HepG2 (cell line): ENCODE results near the gene FAM167B. TPM values are rescaled to one million over a fixed set of nuclear protein-coding genes. Genes with fewer than 3 reads are reported as not detected.
A peak's percentile ranks its signal among the peaks of the same experiment; 100 is the strongest.

Source experiments
- ARNT2 ChIP-seq: sonication (generic); formaldehyde crosslinking; IDR thresholded peaks from 2 replicates; pipeline ENCODE4 v1.8.0; 2022; ENCODE audit warnings: mild to moderate bottlenecking, low read depth, missing genetic modification reagents, moderate library complexity
- CENPT ChIP-seq: sonication (generic); formaldehyde crosslinking; IDR thresholded peaks from 2 replicates; pipeline ENCODE4 v1.8.0; 2022; ENCODE audit warnings: low read depth, mild to moderate bottlenecking, moderate library complexity, missing genetic modification reagents
- CENPX ChIP-seq: sonication (generic); formaldehyde crosslinking; IDR thresholded peaks from 2 replicates; pipeline ENCODE4 v1.9.0; 2021; ENCODE audit warnings: mild to moderate bottlenecking, missing genetic modification reagents, moderate library complexity
- FOXM1 ChIP-seq: sonication (generic); formaldehyde crosslinking; IDR thresholded peaks from 2 replicates; pipeline ENCODE4 v1.5.0; 2020; ENCODE audit warnings: missing genetic modification reagents
- FOXP1 ChIP-seq, 2 experiments: fragments of 450-650 bp in 1 of 2; IDR thresholded peaks; 2 replicates each; pipeline ENCODE4 v1.6.1; 2017 to 2018; ENCODE audit warnings: antibody characterized with exemption in 1 of 2
- HNF4G ChIP-seq, 2 experiments: sonication (generic) in 1 of 2; formaldehyde crosslinking in 1 of 2; IDR thresholded peaks; 2 replicates each; pipeline versions ENCODE4 v1.4.0 to v1.6.1; 2011 to 2020; ENCODE audit warnings: borderline replicate concordance in 2 of 2, low read depth in 2 of 2, mild to moderate bottlenecking in 2 of 2, low read length in 1 of 2, missing genetic modification reagents in 1 of 2, moderate library complexity in 1 of 2
- HNRNPK ChIP-seq: fragments of 200-400 bp; formaldehyde crosslinking; IDR thresholded peaks from 2 replicates; pipeline ENCODE4 v1.6.1; 2018; ENCODE audit warnings: low read length, low read depth, moderate library complexity, mild to moderate bottlenecking; ENCODE audit not compliant: poor library complexity, severe bottlenecking
- NCOA2 ChIP-seq: sonication (generic); formaldehyde crosslinking; IDR thresholded peaks from 2 replicates; pipeline ENCODE4 v1.8.0; 2022; ENCODE audit warnings: inconsistent platforms
- NFKB2 ChIP-seq: sonication (generic); formaldehyde crosslinking; IDR thresholded peaks from 2 replicates; pipeline ENCODE4 v1.4.0; 2020; ENCODE audit warnings: missing genetic modification reagents, borderline replicate concordance
- SP140L ChIP-seq: sonication (generic); formaldehyde crosslinking; IDR thresholded peaks from 2 replicates; pipeline ENCODE4 v1.4.0; 2020; ENCODE audit warnings: missing genetic modification reagents, borderline replicate concordance
- SRF ChIP-seq: IDR thresholded peaks from 2 replicates; pipeline ENCODE4 v1.6.1; 2011; ENCODE audit warnings: mild to moderate bottlenecking, low read depth, low read length, moderate library complexity
- TEAD2 ChIP-seq: sonication (generic); formaldehyde crosslinking; IDR thresholded peaks from 2 replicates; pipeline ENCODE4 v1.9.0; 2021; ENCODE audit warnings: missing genetic modification reagents
- TRIM24 ChIP-seq: sonication (generic); formaldehyde crosslinking; IDR thresholded peaks from 2 replicates; pipeline ENCODE4 v1.8.0; 2022; ENCODE audit warnings: mild to moderate bottlenecking, missing genetic modification reagents
- ZKSCAN5 ChIP-seq: sonication (generic); formaldehyde crosslinking; IDR thresholded peaks from 2 replicates; pipeline ENCODE4 v1.5.1; 2020; ENCODE audit warnings: mild to moderate bottlenecking, missing genetic modification reagents
- ZNF3 ChIP-seq: IDR thresholded peaks from 2 replicates; pipeline ENCODE4 v1.7.0; 2017; ENCODE audit warnings: inconsistent platforms
- ZNF501 ChIP-seq: sonication (generic); formaldehyde crosslinking; IDR thresholded peaks from 2 replicates; pipeline ENCODE4 v1.5.1; 2020; ENCODE audit warnings: mild to moderate bottlenecking, moderate library complexity, missing genetic modification reagents
- ZNF615 ChIP-seq: sonication (generic); formaldehyde crosslinking; IDR thresholded peaks from 2 replicates; pipeline ENCODE4 v1.5.0; 2020; ENCODE audit warnings: mild to moderate bottlenecking, missing genetic modification reagents, borderline replicate concordance
- ZNF652 ChIP-seq: IDR thresholded peaks from 2 replicates; pipeline ENCODE4 v1.6.1; 2016; ENCODE audit warnings: low read depth, borderline replicate concordance
- ZNF878 ChIP-seq: sonication (generic); formaldehyde crosslinking; IDR thresholded peaks from 2 replicates; pipeline ENCODE4 v1.8.1; 2023; ENCODE audit warnings: mild to moderate bottlenecking, missing genetic modification reagents, moderate library complexity
- ZNF891 ChIP-seq: sonication (generic); formaldehyde crosslinking; IDR thresholded peaks from 2 replicates; pipeline ENCODE4 v1.5.0; 2020; ENCODE audit warnings: mild to moderate bottlenecking, missing genetic modification reagents
- ZSCAN25 ChIP-seq: sonication (generic); formaldehyde crosslinking; IDR thresholded peaks from 2 replicates; pipeline ENCODE4 v1.8.0; 2022; ENCODE audit warnings: mild to moderate bottlenecking, missing genetic modification reagents
- polyA plus RNA-seq, 8 experiments: library from polyadenylated mRNA; depleted of rRNA in 3 of 8; stranded (reverse) in 7 of 8; unstranded in 1 of 8; fragments of >200 nt; fragmentation: Illumina TruSeq in 4 of 8; extraction: Trizol in 4 of 8; gene quantifications; 2 replicates each; pipeline versions ENCODE4 v1.2.1 to v1.2.3, GENCODE V29; 2011 to 2016; ENCODE audit warnings: low read depth in 4 of 8, missing spikeins in 1 of 8, mixed read lengths in 1 of 8; ENCODE audit not compliant: insufficient read depth in 1 of 8
- total RNA-seq, 5 experiments: library from RNA; depleted of rRNA; stranded (reverse); fragments of >200 nt; fragmentation: Illumina TruSeq; extraction: Trizol; gene quantifications; 2 replicates each; pipeline ENCODE4 v1.2.3, GENCODE V29; 2016; ENCODE audit warnings: low read depth in 1 of 5
- TF ChIP-seq, protein P1 (sequence below): sonication (generic); formaldehyde crosslinking; IDR thresholded peaks from 2 replicates; pipeline ENCODE4 v1.8.0; 2022; ENCODE audit warnings: mild to moderate bottlenecking, missing genetic modification reagents
- TF ChIP-seq, protein P2 (sequence below): sonication (generic); formaldehyde crosslinking; IDR thresholded peaks from 2 replicates; pipeline ENCODE4 v1.5.0; 2020; ENCODE audit warnings: missing genetic modification reagents
- TF ChIP-seq, protein P3 (sequence below): sonication (generic); formaldehyde crosslinking; IDR thresholded peaks from 2 replicates; pipeline ENCODE4 v1.5.0; 2020; ENCODE audit warnings: missing genetic modification reagents
- TF ChIP-seq, protein P4 (sequence below): sonication (generic); formaldehyde crosslinking; IDR thresholded peaks from 2 replicates; pipeline ENCODE4 v1.9.0; 2021; ENCODE audit warnings: missing genetic modification reagents, borderline replicate concordance

FAM167B gene
- total and polyA plus RNA-seq, 2 of the 13 experiments (the other 11 are each of a cell fraction or from before 2014, with no cell fraction given), result 0.15 to 0.70 TPM

DNA sequence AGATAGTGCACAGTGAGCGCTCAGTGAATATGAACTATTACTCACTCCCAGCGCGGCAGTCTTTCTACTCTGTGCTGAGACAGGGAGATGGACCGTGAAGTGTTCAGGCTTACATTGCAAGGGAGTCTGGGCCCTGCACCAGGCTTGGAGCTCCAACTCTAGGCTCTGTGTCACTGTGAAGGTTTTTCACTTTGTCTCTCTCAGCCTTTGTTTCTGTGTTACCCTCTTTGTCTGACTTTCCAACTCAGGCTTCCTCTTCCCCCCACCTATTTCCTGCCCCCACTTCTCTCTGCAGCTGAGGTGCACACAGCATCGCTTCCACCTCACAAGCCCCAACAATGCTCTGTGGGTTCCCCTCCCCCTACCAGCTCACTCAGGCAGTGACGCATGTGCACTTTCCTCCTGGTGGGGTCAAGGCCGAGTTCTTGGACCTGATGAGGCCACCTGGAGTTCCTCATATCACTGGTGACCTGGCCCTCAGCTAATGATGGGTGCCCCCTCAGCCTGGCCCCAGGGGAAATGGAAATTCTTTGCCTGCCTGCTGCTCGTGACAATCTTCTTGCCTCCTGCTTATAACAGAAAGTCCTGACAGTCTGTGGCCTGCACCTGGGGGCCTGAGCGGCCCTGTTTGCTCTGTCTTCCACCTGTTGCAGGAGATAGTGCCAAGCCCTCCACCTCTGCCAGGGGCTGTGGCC is 3.0 kb downstream of the FAM167B start (continued):
- peak; percentile 62; the same call in 1 of the 2 replicates for TF ChIP-seq ZKSCAN5 (CRISPR knock-in tag)
- TF ChIP-seq ZNF3 (CRISPR knock-in tag), result no peak
- TF ChIP-seq ZNF501 (CRISPR knock-in tag), result no peak; the same call in 1 of the 2 replicates
- TF ChIP-seq NCOA2 (CRISPR knock-in tag), result peak; percentile 88
- TF ChIP-seq ARNT2 (CRISPR knock-in tag), result no peak
- TF ChIP-seq ZSCAN25 (CRISPR knock-in tag), result peak; percentile 62; the same call in 1 of the 2 replicates
- no peak for TF ChIP-seq SP140L (CRISPR knock-in tag)
- TF ChIP-seq FOXP1 (IDR thresholded peaks at IDR 0.05), result no peak
- peak; percentile 72 for TF ChIP-seq FOXP1 (CRISPR knock-in tag; IDR thresholded peaks at IDR 0.05)
- 0 out of 2 replicates have a peak, but pooled peaks have one; percentile 9 for TF ChIP-seq TRIM24 (CRISPR knock-in tag)
- TF ChIP-seq ZNF615 (CRISPR knock-in tag), result no peak
- TF ChIP-seq, protein P1, sequence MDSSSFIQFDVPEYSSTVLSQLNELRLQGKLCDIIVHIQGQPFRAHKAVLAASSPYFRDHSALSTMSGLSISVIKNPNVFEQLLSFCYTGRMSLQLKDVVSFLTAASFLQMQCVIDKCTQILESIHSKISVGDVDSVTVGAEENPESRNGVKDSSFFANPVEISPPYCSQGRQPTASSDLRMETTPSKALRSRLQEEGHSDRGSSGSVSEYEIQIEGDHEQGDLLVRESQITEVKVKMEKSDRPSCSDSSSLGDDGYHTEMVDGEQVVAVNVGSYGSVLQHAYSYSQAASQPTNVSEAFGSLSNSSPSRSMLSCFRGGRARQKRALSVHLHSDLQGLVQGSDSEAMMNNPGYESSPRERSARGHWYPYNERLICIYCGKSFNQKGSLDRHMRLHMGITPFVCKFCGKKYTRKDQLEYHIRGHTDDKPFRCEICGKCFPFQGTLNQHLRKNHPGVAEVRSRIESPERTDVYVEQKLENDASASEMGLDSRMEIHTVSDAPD (CRISPR knock-in tag), result peak; percentile 65; the same call in 1 of the 2 replicates
- no peak for TF ChIP-seq FOXM1 (CRISPR knock-in tag)
- TF ChIP-seq NFKB2 (CRISPR knock-in tag), result peak; percentile 76; the same call in 1 of the 2 replicates
- peak; percentile 43; the same call in 1 of the 2 replicates for TF ChIP-seq ZNF652
- TF ChIP-seq, protein P2, sequence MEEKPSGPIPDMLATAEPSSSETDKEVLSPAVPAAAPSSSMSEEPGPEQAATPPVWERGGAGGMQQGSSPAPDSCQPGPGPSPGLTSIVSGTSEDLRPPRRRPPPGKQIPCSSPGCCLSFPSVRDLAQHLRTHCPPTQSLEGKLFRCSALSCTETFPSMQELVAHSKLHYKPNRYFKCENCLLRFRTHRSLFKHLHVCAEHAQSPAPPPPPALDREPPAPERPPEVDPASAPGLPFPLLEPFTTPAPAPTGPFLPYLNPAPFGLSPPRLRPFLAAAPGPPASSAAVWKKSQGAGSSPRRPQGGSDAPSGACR (CRISPR knock-in tag), result peak; percentile 81; the same call in 1 of the 2 replicates
- no peak for TF ChIP-seq ZNF891
- TF ChIP-seq, protein P3, sequence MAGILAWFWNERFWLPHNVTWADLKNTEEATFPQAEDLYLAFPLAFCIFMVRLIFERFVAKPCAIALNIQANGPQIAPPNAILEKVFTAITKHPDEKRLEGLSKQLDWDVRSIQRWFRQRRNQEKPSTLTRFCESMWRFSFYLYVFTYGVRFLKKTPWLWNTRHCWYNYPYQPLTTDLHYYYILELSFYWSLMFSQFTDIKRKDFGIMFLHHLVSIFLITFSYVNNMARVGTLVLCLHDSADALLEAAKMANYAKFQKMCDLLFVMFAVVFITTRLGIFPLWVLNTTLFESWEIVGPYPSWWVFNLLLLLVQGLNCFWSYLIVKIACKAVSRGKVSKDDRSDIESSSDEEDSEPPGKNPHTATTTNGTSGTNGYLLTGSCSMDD (CRISPR knock-in tag), result no peak
- TF ChIP-seq, protein P4, sequence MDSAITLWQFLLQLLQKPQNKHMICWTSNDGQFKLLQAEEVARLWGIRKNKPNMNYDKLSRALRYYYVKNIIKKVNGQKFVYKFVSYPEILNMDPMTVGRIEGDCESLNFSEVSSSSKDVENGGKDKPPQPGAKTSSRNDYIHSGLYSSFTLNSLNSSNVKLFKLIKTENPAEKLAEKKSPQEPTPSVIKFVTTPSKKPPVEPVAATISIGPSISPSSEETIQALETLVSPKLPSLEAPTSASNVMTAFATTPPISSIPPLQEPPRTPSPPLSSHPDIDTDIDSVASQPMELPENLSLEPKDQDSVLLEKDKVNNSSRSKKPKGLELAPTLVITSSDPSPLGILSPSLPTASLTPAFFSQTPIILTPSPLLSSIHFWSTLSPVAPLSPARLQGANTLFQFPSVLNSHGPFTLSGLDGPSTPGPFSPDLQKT (CRISPR knock-in tag), result no peak
- TF ChIP-seq SRF, result no peak
- TF ChIP-seq CENPX (CRISPR knock-in tag), result no peak
- peak; percentile 60; the same call in 1 of the 2 replicates for TF ChIP-seq ZNF878 (CRISPR knock-in tag)
- no peak for TF ChIP-seq TEAD2
- TF ChIP-seq HNRNPK, result no peak
- TF ChIP-seq CENPT (CRISPR knock-in tag), result no peak
- peak; percentile 74; the same call in 1 of the 2 replicates for TF ChIP-seq HNF4G (IDR thresholded peaks at IDR 0.05; ENCODE audit: borderline replicate concordance, low read depth, low read length)
- peak; percentile 68; the same call in 1 of the 2 replicates for TF ChIP-seq HNF4G (CRISPR knock-in tag; IDR thresholded peaks at IDR 0.05; ENCODE audit: borderline replicate concordance, low read depth)
